Stomach smooth muscle (tissue), 2 donors: ENCODE measurements around the gene BNC2.
A peak's percentile ranks its signal among the peaks of the same experiment; 100 is the strongest.

Experiments
- H3K27ac ChIP-seq: one replicate; pipeline ENCODE4 v1.7.0; 2013; ENCODE audit warnings: mild to moderate bottlenecking, low read length, inconsistent platforms
- H3K27me3 ChIP-seq, 2 donors: one replicate each; pipeline ENCODE4 v1.7.0; 2013; ENCODE audit warnings: low read length in 2 of 2; ENCODE audit not compliant: insufficient read depth in 2 of 2, control insufficient read depth in 1 of 2
- H3K36me3 ChIP-seq, 2 donors: one replicate each; pipeline ENCODE4 v1.7.0; 2013; ENCODE audit warnings: low read length in 2 of 2; ENCODE audit not compliant: control insufficient read depth in 2 of 2, insufficient read depth in 2 of 2
- H3K4me1 ChIP-seq: one replicate; pipeline ENCODE4 v1.7.0; 2013; ENCODE audit warnings: low read length; ENCODE audit not compliant: control insufficient read depth, insufficient read depth
- H3K4me3 ChIP-seq, 2 donors: one replicate each; pipeline ENCODE4 v1.7.0; 2013; ENCODE audit warnings: low read length in 2 of 2
- H3K9ac ChIP-seq, 2 donors: one replicate each; pipeline ENCODE4 v1.7.0; 2013; ENCODE audit warnings: low read length in 2 of 2, mild to moderate bottlenecking in 1 of 2
- H3K9me3 ChIP-seq, 2 donors: one replicate each; pipeline ENCODE4 v1.7.0; 2013; ENCODE audit warnings: low read length in 2 of 2; ENCODE audit not compliant: control insufficient read depth in 2 of 2
- donor health status: healthy.
- donor health status: Pancreatic carcinoma.

BNC2 gene

GRCh38 chr9:16633794-16634193 is 236.7 kb downstream of the BNC2 start:
- Histone ChIP-seq H3K4me1 (no peaks in the 10 kb centered on the region), H3K36me3 (no peaks in the 10 kb centered on the region), H3K27me3 (no peaks in the 10 kb centered on the region), H3K4me3 (no peak overlapping the region), H3K9me3 (no peaks in the 10 kb centered on the region), H3K9ac (no peak overlapping the region), H3K27ac (no peak overlapping the region)

DNA sequence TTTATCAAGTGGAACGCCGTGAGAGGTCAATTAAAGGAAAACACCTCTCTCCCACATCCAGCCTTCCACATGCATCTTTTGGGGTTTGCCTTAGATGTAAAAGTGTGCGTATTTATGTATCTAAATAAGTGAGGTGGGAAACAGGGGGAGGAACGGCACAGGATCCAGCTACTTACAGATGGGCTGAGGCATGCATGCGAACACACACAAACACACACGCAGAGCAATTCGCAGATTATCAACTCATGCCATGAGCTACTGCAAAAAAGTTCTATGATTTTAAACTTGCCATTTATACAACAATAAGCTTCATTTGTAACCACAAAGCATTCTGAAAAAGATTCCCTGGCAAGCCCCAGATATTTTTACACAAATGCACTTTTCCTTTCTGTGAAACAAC is 242.1 kb downstream of the BNC2 start:
- H3K9ac ChIP-seq = peak overlapping the region in 1 of 2 donors; percentile 3
- peaks cover 13% of the 10 kb centered on the region for H3K4me1 ChIP-seq
- peak overlapping the region; percentile 17 to 24 for H3K4me3 ChIP-seq
- H3K36me3 ChIP-seq = no peaks in the 10 kb centered on the region
- H3K27ac ChIP-seq = peak overlapping the region; percentile 62
- no peaks in the 10 kb centered on the region for H3K9me3 ChIP-seq
- H3K27me3 ChIP-seq = no peaks in the 10 kb centered on the region

- H3K36me3 ChIP-seq = no peaks in the 10 kb centered on the region
- peak overlapping the region in 1 of 2 donors; percentile 3 for H3K9ac ChIP-seq
- H3K4me3 ChIP-seq = peak overlapping the region; percentile 17 to 24
- H3K9me3 ChIP-seq = no peaks in the 10 kb centered on the region
- H3K27ac ChIP-seq = peak overlapping the region; percentile 62
- H3K4me1 ChIP-seq = peaks cover 13% of the 10 kb centered on the region
- H3K27me3 ChIP-seq = no peaks in the 10 kb centered on the region
Observed at GRCh38 chr9:16627967-16628366, 242.5 kb downstream of the BNC2 start.

- H3K27me3 ChIP-seq = no peaks in the 10 kb centered on the region
- peaks cover 13% of the 10 kb centered on the region for H3K4me1 ChIP-seq
- no peaks in the 10 kb centered on the region for H3K36me3 ChIP-seq
- H3K27ac ChIP-seq = peak overlapping the region; percentile 62
- peak overlapping the region in 1 of 2 donors; percentile 50 for H3K4me3 ChIP-seq
- H3K9me3 ChIP-seq = no peaks in the 10 kb centered on the region
- no peak overlapping the region for H3K9ac ChIP-seq
Observed at GRCh38 chr9:16627521-16627920, 242.9 kb downstream of the BNC2 start.

DNA sequence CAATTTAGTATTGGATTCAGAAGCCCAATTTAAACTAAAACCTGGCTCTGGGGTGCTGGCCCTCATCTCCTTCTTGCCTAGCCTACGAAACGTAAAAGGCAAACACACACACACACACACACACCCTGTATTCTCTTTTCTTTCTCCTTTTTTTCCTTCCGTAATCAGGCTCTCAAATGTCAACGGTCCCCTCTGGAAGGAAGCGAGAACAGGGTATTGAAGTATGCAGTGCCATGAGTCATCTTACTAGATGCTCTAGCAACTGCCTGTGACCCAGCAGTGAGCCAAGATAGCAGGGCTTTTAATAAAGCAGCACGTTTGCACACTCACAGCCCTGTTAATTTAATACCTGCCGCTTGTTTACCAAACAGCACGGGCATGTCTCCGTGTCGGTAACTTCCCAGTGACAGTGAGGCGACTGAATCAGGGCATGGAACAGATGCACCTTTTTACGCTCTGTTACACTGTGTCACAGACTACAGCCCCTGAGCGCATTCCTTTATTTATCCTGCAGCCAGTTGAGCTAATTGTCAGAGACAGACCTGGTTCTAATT is 243.8 kb downstream of the BNC2 start:
- Histone ChIP-seq H3K27ac (peak overlapping the region; percentile 62), H3K9me3 (no peaks in the 10 kb centered on the region), H3K9ac (peak overlapping the region in 1 of 2 donors; percentile 13), H3K36me3 (no peaks in the 10 kb centered on the region), H3K4me1 (peaks cover 13% of the 10 kb centered on the region), H3K27me3 (no peaks in the 10 kb centered on the region), H3K4me3 (peak overlapping the region; percentile 23 to 50)

DNA sequence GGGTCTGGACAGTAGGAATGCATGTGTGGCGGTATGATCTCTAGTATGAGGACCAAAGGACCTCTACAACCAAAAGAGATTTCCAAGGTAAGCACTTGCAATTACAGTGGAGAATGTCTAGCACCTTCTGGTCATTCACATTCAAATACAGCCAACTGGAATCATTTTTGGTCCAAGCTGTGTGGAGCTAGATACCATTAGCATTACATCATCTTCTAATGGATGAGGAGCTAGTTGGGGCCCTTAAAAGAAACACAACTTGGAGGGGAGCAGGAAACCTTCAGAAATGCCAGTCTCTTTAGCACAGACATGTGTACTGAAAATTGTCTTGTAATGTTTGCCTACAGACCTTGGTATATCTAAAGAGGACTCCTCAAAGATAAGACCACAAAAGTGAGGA is 244.7 kb downstream of the BNC2 start:
- Histone ChIP-seq H3K27ac (peak overlapping the region; percentile 62), H3K4me3 (no peak overlapping the region), H3K9me3 (no peaks in the 10 kb centered on the region), H3K36me3 (no peaks in the 10 kb centered on the region), H3K27me3 (no peaks in the 10 kb centered on the region), H3K9ac (no peak overlapping the region), H3K4me1 (peaks cover 13% of the 10 kb centered on the region)

- no peaks in the 10 kb centered on the region for H3K36me3 ChIP-seq
- H3K9ac ChIP-seq = no peak overlapping the region
- H3K4me3 ChIP-seq = no peak overlapping the region
- H3K27me3 ChIP-seq = no peaks in the 10 kb centered on the region
- H3K9me3 ChIP-seq = no peaks in the 10 kb centered on the region
- peaks cover 13% of the 10 kb centered on the region for H3K4me1 ChIP-seq
- H3K27ac ChIP-seq = no peak overlapping the region
Observed at GRCh38 chr9:16625161-16625631, 245.3 kb downstream of the BNC2 start.

GRCh38 chr9:16624744-16625117 is 245.7 kb downstream of the BNC2 start:
- H3K36me3 ChIP-seq = no peaks in the 10 kb centered on the region
- peaks cover 13% of the 10 kb centered on the region for H3K4me1 ChIP-seq
- no peak overlapping the region for H3K27ac ChIP-seq
- H3K9me3 ChIP-seq = no peaks in the 10 kb centered on the region
- no peak overlapping the region for H3K4me3 ChIP-seq
- H3K9ac ChIP-seq = no peak overlapping the region
- H3K27me3 ChIP-seq = no peaks in the 10 kb centered on the region

GRCh38 chr9:16623989-16624743 is 246.3 kb downstream of the BNC2 start:
- Histone ChIP-seq H3K9ac (no peak overlapping the region), H3K4me3 (no peak overlapping the region), H3K9me3 (no peaks in the 10 kb centered on the region), H3K36me3 (no peaks in the 10 kb centered on the region), H3K4me1 (peaks cover 13% of the 10 kb centered on the region), H3K27me3 (no peaks in the 10 kb centered on the region), H3K27ac (no peak overlapping the region)

- Histone ChIP-seq H3K27ac (no peak overlapping the region), H3K9me3 (no peaks in the 10 kb centered on the region), H3K36me3 (no peaks in the 10 kb centered on the region), H3K27me3 (no peaks in the 10 kb centered on the region), H3K4me1 (peaks cover 4% of the 10 kb centered on the region), H3K4me3 (no peak overlapping the region), H3K9ac (no peak overlapping the region)
Observed at GRCh38 chr9:16622541-16622940, 247.9 kb downstream of the BNC2 start.

DNA sequence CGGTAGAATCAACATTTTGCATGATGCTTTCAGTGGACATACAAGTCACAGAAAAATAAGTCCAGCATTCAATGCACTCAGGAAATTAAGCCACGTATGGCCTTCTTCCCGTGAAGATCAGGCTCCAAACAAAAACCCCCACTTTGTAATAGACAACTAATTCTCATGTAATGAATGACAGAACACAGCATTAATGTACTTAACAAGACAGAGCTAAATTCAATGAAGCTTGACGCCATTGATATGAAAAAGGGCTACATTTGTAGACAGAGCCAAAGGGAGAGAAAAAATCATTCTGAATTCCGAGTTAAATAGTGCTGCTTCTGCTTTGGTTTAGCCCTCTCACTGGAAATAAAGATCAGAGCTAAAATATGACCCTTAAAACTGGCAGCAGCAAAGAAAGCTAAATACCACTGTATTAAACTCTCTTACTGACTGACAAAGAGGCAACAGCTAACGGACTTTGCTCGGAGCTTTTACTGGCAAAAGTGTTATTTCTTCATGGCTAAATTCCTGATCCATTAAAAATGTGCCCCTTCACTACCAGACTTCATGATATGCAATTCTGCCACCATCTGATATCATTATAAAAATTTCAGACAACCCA is 250.5 kb downstream of the BNC2 start:
- H3K27me3 ChIP-seq = no peaks in the 10 kb centered on the region
- no peaks in the 10 kb centered on the region for H3K9me3 ChIP-seq
- H3K36me3 ChIP-seq = no peaks in the 10 kb centered on the region
- H3K4me1 ChIP-seq = peaks cover 4% of the 10 kb centered on the region
- no peak overlapping the region for H3K27ac ChIP-seq
- no peak overlapping the region for H3K4me3 ChIP-seq
- peak overlapping the region in 1 of 2 donors; percentile 13 for H3K9ac ChIP-seq
